Left hindlimb (tissue), 1 donor: ENCODE data around the gene PSMB3.
A peak's percentile ranks its signal among the peaks of the same experiment; 100 is the strongest.

Experiments
- DNase-seq: peaks from one replicate; pipeline ENCODE4 v3.0.0-alpha.2; 2018

The PSMB3 gene

GRCh38 chr17:38733982-38734973 lies 18.3 kb upstream of the PSMB3 start:
- no peak for DNase-seq

- peak; percentile 68 for DNase-seq
These were observed 17.2 kb upstream of the PSMB3 start for GRCh38 chr17:38735161-38735997.

- DNase-seq, result no peak
These were observed 14.4 kb upstream of the PSMB3 start for GRCh38 chr17:38738007-38738662.

GRCh38 chr17:38738686-38739085 lies 13.9 kb upstream of the PSMB3 start:
- peak; percentile 21 for DNase-seq

- peak; percentile 23 for DNase-seq
These were observed 13.2 kb upstream of the PSMB3 start for GRCh38 chr17:38739305-38739704.

GRCh38 chr17:38740044-38740443 lies 12.5 kb upstream of the PSMB3 start:
- DNase-seq, result no peak

GRCh38 chr17:38740806-38741205 lies 11.7 kb upstream of the PSMB3 start:
- DNase-seq, result no peak

GRCh38 chr17:38741461-38741860 lies 11.1 kb upstream of the PSMB3 start:
- DNase-seq, result peak; percentile 46

- DNase-seq, result peak; percentile 85
These were observed 10.6 kb upstream of the PSMB3 start for GRCh38 chr17:38741921-38742410.

GRCh38 chr17:38742411-38743308 lies 9.9 kb upstream of the PSMB3 start:
- DNase-seq, result peak; percentile 91

- DNase-seq, result no peak
These were observed 8.9 kb upstream of the PSMB3 start for GRCh38 chr17:38743556-38744171.

GRCh38 chr17:38745545-38745944 lies 7.0 kb upstream of the PSMB3 start:
- peak; percentile 44 for DNase-seq

- DNase-seq, result peak; percentile 58
These were observed 6.3 kb upstream of the PSMB3 start for GRCh38 chr17:38746004-38746848.

- DNase-seq, result peak; percentile 42
These were observed 5.6 kb upstream of the PSMB3 start for GRCh38 chr17:38746849-38747462.

- DNase-seq, result peak; percentile 75
These were observed 4.9 kb upstream of the PSMB3 start for GRCh38 chr17:38747463-38748148.

GRCh38 chr17:38748149-38748891 lies 4.2 kb upstream of the PSMB3 start, which contains the start of gene PCGF2:
Gene PCGF2, minus strand, starts transcription at chr17:38748336. Its CDS starts 7,934 bp downstream, at chr17:38740402.
- DNase-seq, result peak; percentile 95

GRCh38 chr17:38748892-38749222 lies 3.7 kb upstream of the PSMB3 start:
- no peak for DNase-seq
